HG03558 (cell line): ENCODE results near the gene SETD5.

Experiments
- ATAC-seq: cut with Tn5 transposase; IDR thresholded peaks from one replicate; pipeline ENCODE4 v1.9.1; 2021; ENCODE audit warnings: moderate number of reproducible peaks; ENCODE audit not compliant: unreplicated experiment; ENCODE audit errors: extremely low read depth

SETD5 gene

GRCh38 chr3:9503283-9503682 lies 105.9 kb downstream of the SETD5 start:
- no peak for ATAC-seq

- no peak for ATAC-seq
These were observed 110.5 kb downstream of the SETD5 start for GRCh38 chr3:9507586-9508578.

- ATAC-seq, result no peak
These were observed 111.4 kb downstream of the SETD5 start for GRCh38 chr3:9508781-9509180.

- ATAC-seq, result no peak
These were observed 115.1 kb downstream of the SETD5 start for GRCh38 chr3:9512456-9513045.

GRCh38 chr3:9514306-9514705 lies 116.9 kb downstream of the SETD5 start:
- no peak for ATAC-seq

- no peak for ATAC-seq
These were observed 117.5 kb downstream of the SETD5 start for GRCh38 chr3:9514956-9515355.

GRCh38 chr3:9525078-9525477 lies 127.7 kb downstream of the SETD5 start:
- ATAC-seq, result no peak
